ENCODE measurements around the gene ANO9.

GRCh38 chr11:370070-370941 is 71.5 kb downstream of the ANO9 start:
- TF ChIP-seq CTCF (IDR thresholded peaks at IDR 0.05; ENCODE audit: low read depth, low read length) (no peak), EZH2phosphoT487 (IDR thresholded peaks at IDR 0.05; ENCODE audit: low read depth) (no peak)
